Fibroblast of skin of abdomen (primary cell): ENCODE results near the gene GDPD5.

Source experiments
- DNase-seq: peaks from one replicate; pipeline ENCODE4 v3.0.0-alpha.2; 2013

Gene GDPD5

GRCh38 chr11:75510004-75510722, 15.6 kb downstream of the GDPD5 start:
- no peak for DNase-seq

DNA sequence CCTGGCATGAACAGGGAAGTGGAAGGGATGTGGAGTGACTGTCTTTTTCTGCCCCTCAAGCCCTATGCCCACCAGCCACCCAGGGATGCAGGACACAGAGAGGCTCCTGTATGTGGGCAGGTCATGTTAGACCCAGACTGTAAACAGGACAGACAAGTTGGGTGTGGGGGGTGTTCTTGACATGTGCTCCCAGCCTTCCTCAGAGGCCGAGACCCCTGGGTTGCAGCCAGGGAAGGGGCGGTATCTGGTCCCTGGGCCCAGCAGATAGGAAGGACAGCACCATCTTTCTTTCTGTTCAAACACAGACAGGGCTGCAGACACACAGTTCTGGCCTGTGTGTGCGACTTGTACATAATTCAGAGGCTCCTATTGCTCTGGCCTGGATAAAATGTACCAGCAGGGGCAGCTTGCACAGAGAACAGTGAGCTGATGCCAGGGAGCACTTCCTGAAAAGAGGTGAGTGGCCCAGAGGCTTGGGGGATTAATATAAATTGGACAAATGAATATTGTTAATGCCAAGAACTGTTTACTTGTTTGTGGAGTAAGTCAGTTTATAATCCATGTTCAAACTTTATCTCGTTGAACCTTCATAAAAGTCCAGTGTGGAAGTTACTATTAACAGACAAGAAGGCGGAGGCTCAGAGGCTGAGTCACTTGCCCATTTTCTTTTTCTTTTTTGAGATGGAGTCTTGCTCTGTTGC, 16.6 kb downstream of the GDPD5 start:
- no peak for DNase-seq

DNA sequence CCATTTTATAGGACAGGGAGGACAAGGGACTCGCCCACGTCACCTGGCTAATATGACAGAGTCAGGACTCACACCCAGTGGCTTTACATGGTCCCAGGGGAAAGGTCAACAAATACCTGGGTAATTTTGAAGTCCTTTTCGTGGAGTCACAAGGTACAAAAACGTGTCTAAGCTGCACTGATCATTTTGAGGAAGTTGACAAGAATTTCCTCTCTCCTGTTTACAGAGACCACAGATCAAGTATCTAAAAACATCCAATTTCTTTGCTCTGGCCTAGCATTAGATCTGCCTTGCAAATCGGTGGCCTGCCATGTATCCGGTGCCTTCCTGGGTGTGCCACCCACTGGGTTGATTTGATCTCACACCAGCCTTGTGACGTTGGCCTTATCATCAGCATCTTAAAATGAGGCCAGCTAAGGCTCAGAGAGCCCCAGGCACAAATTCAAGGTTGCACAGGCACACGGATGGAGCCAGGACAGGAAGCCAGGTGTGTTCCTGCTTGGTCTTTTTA, 17.6 kb downstream of the GDPD5 start:
- no peak for DNase-seq

GRCh38 chr11:75507571-75507970, 18.2 kb downstream of the GDPD5 start:
- DNase-seq, result no peak

DNA sequence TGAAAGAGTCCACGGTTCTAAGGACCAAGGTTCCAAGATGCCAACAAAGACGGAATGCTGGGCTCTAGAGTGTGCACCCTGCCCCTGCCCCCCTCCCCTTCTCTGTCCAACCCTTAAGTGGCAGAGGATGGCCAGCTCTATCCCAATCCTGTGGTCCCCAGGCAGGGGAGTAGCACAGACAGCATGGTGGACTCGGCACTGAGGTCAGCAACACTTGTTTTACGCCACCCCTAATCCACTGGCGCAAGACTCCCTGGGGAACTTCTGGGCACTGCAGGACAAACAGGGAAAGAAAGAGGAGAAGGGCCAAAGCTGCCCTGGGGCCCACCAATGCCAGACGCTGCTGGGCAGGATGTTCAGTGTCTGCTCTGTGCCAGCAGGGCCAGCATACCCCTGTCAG, 18.9 kb downstream of the GDPD5 start:
- no peak for DNase-seq

- no peak for DNase-seq
Observed at GRCh38 chr11:75505916-75506692, 19.6 kb downstream of the GDPD5 start.

GRCh38 chr11:75504501-75504900, 21.2 kb downstream of the GDPD5 start:
- DNase-seq, result no peak

GRCh38 chr11:75503531-75504099, 22.1 kb downstream of the GDPD5 start:
- no peak for DNase-seq

DNA sequence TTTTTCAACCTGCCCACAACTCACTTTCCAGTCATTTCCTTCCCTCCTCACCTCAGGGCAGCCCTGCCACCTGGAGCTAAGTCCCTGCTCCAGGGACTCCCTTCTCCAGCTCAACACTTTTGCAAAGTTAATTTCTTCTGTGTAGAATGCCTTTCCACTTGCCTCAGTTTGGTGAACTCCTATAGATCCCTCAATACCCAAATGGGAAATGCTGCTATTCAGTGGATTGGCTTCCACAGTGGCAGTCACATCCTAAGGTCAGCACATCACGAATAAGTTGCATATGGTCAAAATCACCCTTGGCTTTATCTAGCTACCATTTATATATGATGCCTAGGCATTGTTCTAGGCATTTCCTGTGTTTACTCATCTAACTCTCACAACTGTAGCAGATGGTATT, 23.6 kb downstream of the GDPD5 start:
- DNase-seq, result no peak

DNA sequence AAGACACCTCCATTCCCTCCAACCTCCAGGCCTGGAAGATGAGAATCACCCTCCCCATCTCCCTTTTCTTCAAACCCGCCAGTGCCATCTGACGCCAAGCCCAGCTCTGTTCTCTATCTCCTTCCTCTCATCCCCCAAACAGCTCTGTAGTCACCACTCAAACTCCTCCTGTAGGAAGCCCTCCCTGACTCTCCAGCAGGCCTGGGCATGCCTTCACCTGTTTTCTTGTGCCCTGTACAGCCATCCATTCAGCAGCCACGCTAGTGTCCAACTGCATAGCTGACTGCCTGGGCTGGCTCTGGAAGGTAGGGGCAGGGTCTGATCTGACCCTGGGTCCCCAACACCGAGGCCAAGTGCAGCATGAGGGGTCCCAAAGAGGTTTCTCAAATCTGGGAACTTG, 25.0 kb downstream of the GDPD5 start:
- no peak for DNase-seq

DNA sequence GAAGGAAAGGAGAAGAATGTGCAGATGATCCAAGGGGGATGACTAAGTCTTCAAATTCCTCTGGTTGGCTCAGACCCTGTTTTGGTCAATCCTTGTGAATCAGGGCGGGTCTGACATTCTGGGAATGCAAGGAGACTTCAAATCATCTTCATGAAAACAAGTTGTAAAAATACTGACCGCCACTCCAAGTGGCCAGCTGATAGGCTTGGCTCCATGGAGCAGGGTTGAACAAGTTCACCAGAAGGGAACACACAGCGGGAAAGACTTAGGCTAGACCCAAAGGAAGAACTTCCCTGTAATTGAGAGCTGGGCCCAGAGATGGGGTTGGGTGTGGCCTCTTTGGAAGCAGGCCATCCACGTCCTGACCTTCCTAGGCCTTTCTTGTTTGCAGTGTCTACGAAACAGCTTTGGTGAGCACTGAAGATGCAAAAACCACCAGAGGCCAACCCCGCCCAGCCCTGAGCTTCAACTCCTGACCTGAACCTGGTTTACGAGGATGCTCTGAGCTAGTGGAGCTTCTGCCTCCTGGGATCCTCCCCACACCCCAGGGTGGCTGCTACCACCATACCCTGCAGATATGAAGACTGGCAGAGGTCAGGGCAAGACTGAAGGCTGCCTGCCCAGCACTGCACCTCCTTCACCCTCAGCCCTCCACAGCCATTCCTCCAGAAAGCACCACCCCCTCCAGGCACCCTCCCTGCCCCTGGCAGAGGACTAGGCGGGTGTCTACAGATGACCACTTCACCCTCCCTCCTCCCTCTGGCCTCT, 26.1 kb downstream of the GDPD5 start:
- DNase-seq, result peak; percentile 94

DNA sequence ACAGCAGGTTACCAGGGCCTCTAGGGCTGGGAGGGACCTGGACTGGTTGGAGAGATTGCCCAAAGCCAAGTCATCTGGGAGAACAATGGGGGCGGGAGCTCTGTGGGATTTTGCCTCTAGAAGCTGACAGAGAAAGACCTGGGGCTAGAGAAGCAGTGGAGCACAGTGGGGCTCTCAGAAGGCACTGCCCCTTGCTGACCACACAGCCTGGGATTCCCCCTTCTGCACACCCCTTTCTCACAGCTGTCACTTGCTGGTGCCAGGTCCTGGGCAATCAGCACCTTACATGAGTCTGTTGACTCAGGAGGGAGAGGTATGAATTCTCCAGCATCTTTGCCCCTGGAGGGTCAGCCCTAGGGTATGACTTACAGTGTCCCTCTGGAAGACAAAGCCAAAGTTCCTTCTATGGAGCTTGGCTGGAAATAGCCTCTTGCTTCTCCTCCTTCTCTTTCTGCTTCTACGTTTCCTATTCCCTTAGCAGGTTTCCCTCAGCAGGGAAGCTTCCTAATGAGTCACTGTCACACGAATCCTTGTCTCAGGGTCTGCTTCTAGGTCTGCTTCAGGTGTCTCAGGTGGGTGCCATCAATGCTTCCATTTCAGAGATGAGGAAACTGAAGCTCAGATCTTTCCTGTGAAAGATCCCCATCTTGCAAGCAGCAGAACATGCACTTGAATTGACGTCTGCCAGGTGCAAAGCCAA, 27.0 kb downstream of the GDPD5 start:
- peak; percentile 22 for DNase-seq

DNA sequence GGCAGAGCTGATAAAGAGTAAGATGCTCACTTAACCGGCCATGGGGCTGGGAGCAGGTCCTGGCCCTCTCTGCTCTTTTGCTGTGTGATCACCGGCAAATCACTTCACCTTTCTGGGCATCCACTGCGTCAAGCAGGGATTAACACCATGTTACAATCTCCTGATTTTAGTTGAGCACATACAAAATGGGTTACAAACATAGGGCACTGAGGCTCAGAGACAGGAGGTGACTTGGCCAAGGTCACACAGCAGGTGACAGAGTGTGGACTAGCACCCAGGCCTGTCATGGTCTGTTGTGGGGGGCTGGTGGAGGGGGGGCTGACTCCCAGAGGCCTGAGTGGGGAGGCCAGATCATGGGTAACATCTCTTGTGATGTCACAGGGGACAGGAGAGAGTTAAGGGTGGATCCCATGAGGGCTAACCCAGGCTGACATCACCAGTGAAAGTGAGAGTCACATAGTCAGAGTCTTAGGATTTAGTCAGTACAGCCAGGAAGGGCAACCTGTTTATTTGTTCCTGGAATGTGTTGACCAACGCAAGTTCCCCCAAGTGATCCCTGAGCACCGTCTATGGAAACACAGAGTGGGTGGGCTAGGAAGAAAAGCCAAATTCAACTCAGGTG, 27.8 kb downstream of the GDPD5 start:
- DNase-seq, result no peak

DNA sequence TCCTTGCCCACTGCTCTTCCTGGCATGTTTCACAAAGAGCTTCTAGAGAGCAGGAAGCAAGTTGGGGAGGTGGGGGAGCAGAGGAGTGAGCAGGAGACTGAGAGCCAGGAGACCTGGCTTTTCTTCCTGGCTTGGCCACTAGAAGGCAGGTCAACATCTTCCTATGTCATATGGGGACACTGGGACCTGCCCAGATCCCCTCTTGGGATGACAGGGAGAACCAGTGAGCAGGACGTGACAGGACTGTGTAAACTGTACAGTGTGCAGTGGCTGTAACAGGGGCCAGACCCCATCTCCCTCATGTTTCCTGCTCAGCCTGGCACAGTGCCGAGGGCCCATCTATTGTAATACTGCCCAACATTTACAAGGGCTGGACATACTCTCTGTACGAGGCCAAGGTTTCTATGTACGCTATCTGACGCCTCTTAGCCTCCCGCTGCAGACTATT, 29.4 kb downstream of the GDPD5 start:
- no peak for DNase-seq

GRCh38 chr11:75495749-75496304, 29.9 kb downstream of the GDPD5 start:
- no peak for DNase-seq

DNA sequence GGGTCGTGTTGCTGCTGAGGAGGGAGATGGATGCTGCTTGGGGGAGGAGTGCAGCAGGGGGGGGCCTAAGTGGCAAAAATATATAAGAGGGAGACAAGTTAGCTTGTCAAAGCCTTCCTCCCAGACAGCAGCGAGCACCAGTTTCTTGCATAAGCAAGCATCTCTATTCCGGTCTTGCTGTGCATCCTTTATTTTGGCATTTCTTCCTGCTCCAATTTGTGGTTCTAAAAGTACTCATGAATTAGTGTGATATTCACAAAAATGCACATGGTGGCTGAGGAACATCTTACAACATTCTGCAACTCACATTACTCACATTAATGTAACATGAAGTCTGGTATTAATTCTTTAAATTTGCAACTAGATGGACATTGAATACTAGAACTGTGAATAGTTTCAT, 32.1 kb downstream of the GDPD5 start:
- DNase-seq, result peak; percentile 28

DNA sequence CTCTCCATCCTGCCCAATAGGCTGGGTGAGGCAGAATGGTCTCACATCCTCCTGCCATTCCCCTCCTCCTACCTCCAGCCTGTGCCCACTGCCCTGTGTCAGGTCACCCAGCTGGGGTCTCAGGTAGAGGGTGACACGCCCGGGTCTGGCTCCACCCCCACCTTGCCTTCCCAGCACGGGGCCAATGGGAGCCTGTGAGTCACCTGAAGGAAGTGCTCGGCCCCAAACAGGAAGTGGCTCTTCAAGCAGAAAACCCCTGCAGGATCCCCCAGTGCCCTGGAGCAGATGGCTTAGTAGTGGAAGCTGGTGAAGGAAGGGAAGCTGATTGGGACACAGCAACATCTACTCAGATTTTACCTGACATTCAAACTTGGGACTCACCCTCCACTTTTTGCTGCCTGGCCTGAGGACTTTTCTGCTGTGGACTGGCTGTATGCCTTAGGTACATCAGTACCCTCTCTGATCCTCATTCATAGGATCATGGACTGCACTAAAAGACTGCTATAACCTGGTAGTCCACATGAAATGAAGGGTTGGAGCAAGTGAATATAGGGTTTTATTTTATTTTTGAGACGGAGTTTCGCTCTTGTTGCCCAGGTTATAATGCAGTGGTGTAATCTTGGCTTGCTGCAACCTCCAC, 33.4 kb downstream of the GDPD5 start:
- peak; percentile 30 for DNase-seq

GRCh38 chr11:75491465-75491864, 34.3 kb downstream of the GDPD5 start:
- DNase-seq, result no peak

GRCh38 chr11:75490221-75491181, 35.2 kb downstream of the GDPD5 start:
- DNase-seq, result peak; percentile 63
